ENCODE results near the gene HOXA6.

The HOXA6 gene

DNA sequence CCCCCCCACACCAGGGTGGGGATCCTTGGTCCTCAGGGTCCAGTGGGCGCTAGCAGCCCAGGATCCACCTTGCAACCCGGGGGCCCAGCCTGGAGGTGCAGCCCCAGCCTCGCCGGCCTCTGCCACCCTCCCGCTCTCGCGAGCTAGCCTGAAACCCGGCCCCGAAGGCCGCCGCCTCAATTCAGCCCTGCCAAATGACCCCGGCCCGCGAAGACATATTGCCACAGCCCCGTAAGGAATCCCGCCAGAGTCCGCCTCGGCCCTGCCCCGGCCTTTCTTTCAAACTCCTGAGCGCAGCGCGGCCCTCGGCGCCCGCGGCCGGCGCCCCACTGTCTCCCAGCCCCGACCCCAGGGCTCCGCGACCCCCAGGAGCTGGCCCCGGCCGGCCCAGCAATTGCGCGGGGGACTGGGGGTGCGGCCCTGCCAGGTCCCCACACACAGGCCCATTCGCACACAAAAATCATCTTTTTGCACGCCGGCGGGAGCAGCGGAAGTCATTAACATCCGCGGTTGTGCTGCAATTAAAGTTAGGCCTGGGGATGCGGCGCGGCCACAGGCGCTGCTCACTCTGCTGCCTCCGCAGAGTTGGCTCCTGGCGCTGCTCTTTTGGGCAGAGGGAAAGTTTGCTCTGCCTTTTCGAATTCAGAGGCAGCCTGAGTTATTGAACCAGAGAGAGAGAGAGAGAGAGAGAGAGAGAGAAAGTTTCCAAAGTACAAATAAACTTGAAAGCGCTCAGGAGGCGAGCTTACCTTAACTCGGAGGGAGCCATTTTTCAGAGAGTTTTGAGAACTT lies 8.0 kb downstream of the HOXA6 start:
- no peak for DNase-seq (ENCODE audit: low read depth in 2 of 2)

GRCh38 chr7:27138985-27139333 lies 8.6 kb downstream of the HOXA6 start:
- DNase-seq (ENCODE audit: low read depth in 2 of 2) = no peak

- DNase-seq (ENCODE audit: low read depth in 2 of 2) = no peak
Measured at GRCh38 chr7:27138472-27138871, 9.1 kb downstream of the HOXA6 start.

DNA sequence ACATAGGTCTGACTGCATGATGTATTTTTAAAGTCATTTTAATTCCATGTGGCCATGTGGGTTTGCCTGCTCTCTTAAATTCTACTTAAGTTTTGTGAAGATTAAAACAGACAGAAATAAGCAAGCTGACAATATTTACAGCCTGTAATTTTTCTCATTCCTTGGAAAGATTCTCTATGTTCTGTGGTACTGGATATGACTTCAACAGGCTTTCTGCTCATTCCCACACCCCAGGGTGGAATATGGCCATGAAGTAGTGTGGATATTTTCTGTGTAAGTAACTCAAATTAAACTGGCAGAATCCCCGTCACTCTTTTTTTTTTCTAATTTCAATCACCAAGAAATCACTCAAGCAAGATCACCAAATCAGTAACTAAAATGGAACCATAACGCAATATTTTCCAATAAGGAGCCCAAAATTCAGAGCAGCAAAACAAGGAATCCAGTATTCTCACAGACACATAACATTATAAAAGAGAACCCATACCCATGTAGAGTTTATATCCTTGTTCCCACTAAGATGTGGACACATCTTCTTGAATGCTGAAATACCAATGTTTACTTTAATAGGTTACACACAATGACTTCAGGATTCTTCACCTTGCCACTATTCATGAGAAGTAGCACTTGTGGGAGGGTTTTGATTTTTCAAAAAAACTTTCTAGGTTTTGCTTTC lies 9.8 kb downstream of the HOXA6 start:
- no peak for DNase-seq (ENCODE audit: low read depth in 2 of 2)

DNA sequence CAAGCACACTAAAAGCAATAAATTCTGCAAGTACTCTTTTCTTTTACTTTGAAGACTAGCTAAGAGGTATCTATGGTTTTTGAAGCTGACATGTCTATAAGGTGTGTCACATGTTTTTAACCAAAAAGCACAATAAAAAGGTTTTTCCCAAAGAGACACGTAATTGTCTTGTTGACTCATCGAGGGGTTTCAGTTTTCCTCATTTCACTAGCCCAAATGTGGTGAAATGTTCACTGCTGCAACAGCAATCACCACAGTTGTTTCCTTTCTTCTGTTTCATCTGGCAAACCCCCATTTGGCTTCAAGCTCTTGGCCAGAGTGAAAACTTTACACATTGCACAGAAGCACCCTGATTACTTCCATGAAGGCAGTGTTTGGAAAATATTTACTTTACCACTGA lies 13.2 kb downstream of the HOXA6 start:
- DNase-seq (ENCODE audit: low read depth in 2 of 2) = no peak

DNA sequence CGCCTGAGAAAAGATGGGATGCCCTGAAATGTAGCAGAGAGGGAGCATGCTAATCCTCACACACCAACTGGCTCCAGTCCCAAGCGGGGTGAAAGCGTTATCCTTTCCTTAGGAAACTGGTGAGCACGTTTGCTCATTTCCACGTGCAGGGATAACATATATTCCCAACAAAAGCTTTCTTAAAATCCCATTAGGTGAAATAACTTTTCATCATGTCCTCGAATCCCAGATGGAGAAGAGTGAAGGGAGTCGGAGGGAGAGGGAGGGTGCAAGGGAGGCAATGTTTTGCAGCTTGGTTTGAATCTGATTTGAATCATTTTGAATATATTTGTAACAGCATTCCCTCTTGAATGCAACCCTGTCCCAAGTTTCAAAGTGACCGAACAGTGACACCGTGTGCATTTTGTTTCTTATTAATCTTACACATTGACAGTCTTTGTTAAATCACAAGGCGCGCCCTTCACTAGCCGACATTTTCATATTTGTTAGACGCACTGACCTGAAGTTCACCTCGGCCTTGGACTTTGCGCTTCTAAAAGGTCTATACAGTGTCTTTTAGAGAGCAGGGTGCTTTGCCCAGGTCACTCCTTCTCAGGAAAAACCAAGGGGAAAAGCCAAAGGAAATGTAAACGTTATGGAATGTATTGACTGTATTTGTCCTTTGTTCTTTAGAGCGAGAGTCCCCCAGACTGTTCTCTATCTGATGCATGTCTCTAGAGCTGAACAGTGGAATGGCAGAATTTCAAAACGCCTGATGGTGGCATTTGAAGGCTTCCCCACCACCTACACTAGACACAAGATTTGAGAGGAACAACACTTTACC lies 14.0 kb downstream of the HOXA6 start:
- DNase-seq (ENCODE audit: low read depth in 2 of 2) = no peak

- no peak for DNase-seq (ENCODE audit: low read depth in 2 of 2)
Measured at GRCh38 chr7:27132978-27133377, 14.6 kb downstream of the HOXA6 start.

DNA sequence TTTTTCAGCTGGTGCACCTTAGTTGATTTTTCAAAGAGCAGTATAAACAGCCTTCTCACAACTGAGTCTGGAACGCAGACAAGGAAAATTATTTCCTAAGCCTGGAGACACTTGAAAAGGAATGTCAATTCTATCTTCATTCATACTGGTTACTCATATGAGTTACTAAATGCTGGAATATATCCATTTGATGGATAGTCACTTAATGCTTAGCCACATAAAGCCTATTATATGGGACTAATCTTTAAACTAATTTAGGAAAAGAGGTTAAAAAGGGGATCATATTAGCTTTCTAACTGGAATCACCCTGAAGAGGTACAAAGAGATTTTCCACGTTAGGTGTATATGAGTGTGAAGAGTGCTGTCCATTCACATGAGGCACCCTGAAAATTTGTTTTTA lies 15.4 kb downstream of the HOXA6 start:
- DNase-seq (ENCODE audit: low read depth in 2 of 2) = no peak

- DNase-seq (ENCODE audit: low read depth in 2 of 2) = no peak
Measured at GRCh38 chr7:27131390-27131819, 16.2 kb downstream of the HOXA6 start.

GRCh38 chr7:27130540-27131389 lies 16.8 kb downstream of the HOXA6 start, which contains the start of gene HOXA4:
Gene HOXA4, minus strand, starts transcription at chr7:27130757. Its CDS starts 24 bp downstream, at chr7:27130733.
- DNase-seq (ENCODE audit: low read depth in 2 of 2) = peak; percentile 57 to 70

DNA sequence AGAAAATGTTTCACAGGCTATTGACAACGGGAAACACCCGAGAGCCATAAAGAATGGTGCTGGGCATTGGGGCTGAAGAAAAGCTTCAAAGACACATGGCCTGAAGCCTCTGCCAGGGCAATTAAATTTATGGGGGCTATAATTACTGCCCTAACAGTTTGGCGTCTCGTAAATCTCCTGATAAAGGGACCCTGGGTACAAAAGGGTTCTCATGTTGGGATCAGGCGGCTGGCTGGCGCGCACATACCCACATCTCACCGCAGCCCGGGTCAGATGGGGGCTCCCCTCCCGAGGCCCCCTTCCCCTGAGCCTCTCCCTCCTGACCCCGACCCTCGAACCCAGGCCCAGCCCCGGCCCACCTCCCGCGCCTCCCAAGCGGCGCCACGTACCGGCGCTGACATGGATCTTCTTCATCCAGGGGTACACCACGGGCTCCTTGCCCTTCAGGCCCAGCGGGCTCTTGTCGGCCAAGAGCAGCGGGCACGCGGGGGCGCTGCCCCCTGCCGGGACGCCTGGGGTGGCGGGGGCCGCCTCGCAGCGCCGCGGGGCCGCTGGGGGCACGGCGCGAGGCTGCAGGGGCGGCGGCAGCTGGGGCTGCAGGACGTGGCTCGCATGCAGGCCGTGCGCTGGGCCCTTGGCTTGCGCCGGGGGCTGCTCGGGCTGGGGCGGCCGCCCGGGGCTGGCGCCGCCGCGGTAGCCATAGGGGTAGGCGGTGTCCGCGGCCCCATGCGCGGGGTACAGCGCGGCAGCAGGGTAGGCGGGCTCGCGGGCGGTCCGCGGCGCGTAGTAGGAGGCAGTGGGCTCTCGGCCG lies 17.6 kb downstream of the HOXA6 start:
- DNase-seq (ENCODE audit: low read depth in 2 of 2) = no peak

DNA sequence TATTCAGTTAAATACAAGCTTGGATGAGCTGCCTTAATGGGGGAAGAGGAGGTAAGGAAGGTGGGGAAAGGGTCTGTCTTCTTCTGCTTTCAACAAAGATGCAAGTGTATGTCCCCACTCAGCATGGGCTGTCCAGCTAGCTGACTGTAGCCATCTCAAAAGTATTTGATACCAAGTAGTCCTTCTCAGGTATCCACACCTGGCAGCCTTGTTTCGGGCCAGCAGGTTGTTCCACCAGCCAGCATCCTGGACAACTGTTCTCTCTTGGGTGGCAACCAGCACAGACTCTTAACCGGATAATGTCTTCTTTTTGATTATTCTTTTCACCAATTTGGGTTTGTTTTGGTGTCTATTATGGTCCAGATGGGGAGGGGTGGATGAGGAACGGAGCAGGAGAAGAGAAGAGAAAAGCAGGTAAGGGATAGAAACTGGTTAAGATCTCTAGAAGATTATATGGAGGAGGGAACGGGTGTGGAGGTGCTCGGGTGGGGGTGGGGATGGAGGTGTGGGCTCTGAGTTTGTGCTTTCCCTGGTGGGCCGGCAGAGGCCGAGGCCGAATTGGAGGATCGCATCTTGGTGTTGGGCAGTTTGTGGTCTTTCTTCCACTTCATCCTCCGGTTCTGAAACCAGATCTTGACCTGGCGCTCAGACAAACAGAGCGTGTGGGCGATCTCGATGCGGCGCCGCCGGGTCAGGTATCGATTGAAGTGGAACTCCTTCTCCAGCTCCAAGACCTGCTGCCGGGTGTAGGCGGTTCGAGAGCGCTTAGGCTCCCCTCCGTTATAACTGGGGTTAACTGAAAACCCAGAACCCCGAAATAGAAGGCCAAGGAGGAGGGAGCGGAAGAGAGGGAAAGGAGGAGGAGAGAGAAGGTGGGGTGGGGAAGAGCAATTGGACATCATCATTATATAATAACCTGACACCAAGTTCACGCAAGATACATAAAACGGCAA lies 18.5 kb downstream of the HOXA6 start:
- DNase-seq (ENCODE audit: low read depth in 2 of 2) = no peak

- DNase-seq (ENCODE audit: low read depth in 2 of 2) = no peak
Measured at GRCh38 chr7:27128034-27128433, 19.5 kb downstream of the HOXA6 start.

DNA sequence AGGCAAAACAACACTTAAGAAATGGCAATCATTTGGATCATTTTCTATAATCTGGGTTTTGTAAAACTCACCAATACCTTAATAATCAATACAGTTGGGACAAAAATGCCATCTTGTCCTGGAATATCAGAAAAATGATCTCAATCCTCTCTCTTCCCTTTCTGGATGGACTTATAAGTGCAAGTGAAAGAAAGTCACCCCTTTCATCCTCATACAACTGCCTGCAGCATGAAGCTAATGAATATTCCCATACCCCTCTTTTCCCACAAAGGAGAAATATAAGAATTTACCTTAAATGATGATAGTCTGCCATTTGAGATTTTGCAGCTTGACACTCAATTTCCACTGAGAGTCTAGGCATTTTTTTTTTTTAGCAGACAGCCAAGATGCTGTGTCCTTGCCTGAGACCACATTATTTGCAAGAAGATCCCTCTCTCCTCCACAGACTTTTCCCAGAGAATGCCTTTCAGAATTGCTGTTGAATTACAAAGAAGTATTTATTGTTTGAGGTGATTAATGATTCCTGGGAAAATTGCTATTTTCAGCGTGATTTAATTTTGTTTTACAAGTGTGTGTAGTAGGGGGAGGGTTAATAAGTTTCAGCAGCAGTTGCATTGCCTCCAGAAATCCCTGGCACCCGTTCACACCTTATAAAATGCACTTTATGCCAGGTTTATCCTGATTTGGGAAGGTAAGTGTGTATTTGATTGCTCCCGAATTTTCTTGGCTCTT lies 20.8 kb downstream of the HOXA6 start:
- DNase-seq (ENCODE audit: low read depth in 2 of 2) = no peak

DNA sequence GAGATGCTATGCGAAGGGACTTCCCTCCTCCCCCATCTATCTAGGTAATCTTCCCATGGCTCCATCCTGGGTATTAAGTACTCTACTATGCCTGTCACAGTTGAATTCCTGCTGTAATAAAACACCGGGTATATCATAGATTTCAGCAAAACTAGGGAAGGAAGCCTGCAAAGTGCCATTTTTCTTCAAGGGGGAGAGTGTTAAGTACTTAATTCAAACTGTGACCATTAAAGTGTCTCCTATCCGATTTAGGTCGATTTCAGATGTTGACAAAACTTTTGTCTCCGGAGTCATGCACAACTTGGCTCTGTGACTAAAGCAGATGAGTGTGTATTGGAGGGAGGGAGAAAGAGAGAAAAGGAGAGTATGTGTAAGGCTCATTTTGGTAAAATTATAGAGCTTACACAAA lies 21.6 kb downstream of the HOXA6 start:
- no peak for DNase-seq (ENCODE audit: low read depth in 2 of 2)

- no peak for DNase-seq (ENCODE audit: low read depth in 2 of 2)
Measured at GRCh38 chr7:27124902-27125689, 22.5 kb downstream of the HOXA6 start.

DNA sequence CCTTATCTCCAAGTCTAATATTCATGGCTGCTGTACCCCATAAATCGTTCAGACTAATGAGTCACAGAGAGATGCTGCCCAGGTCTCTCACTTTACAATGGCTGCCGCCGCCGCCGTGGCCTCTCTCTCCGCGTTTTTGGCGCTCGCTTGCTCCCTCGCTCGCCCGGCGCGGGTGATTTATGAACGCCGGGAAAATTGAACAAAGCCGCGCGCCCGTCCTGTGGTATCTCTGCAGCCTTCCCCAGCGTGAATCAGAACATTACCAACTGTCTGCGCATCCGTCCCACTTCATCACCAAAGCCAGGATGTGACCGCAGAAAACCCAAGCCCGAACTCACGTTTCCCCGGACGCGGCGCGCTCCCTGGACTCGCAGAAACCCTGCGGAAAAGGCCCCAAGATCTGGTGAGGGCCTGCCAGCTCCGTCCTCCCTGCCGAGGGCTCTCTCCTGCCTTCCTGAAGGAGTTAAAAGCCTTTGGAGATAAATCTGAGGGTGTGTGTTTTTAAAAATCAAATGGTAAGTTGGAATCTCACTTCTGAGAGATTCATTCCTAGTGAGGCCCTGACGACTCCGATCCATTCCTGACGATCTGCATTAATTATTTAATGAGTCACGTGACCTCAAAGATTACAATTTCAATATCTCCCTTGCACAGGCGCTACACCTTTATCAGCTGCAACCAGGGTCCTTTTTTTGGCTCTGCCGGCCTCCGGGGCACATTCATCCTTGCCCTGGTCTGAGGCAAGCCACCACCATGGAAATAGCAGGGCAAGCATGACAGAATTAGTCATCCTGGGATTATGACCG lies 23.3 kb downstream of the HOXA6 start:
- DNase-seq (ENCODE audit: low read depth in 2 of 2) = no peak
